Activated T-helper 9 cell treated with anti-CD3 and anti-CD28 coated beads, Interleukin-2, amount 50 U/mL, for 16 hours (primary cell): Measurements from ENCODE around the gene BARHL2.

Experiments
- DNase-seq: peaks from one replicate; pipeline ENCODE4 v3.0.0-alpha.2; 2020; ENCODE audit warnings: low read depth

BARHL2 gene

DNA sequence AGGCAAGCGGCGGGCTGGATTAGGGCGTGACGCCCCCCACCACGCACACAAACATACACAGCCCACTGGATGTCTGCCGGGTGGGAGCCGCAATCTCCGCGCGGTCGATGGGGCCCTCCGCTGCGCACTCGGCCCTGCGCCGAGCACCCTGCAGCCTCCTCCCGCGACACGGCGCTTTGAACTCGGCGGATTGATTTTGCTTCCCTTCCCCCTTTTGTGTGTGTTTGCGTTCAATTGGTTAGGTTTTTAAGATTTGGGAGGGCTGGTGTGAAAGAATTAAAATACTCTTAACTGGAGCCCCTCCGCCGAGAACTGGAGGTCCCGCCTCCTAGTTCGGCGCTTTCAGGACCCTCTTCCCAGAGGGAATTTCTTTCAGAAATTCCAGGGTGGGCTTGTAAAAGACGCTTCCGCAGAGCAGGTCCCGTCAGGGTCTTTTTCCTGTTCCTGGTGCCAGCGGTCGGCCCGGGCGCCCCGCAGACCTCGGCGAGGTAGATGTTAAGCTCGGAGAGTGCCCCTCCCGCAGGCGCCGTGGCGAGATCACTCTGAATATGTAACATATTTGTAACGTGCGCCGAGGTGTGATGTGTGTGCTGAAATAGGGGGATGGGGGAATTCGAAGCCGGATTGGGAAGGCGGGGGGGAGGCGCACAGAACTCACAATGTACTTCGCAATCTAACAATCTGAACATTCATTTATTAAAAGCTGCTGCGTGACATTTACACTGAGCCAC, 8.0 kb upstream of the BARHL2 start:
- no peak for DNase-seq

- DNase-seq, result no peak
Observed at GRCh38 chr1:90724361-90724760, 7.3 kb upstream of the BARHL2 start.

DNA sequence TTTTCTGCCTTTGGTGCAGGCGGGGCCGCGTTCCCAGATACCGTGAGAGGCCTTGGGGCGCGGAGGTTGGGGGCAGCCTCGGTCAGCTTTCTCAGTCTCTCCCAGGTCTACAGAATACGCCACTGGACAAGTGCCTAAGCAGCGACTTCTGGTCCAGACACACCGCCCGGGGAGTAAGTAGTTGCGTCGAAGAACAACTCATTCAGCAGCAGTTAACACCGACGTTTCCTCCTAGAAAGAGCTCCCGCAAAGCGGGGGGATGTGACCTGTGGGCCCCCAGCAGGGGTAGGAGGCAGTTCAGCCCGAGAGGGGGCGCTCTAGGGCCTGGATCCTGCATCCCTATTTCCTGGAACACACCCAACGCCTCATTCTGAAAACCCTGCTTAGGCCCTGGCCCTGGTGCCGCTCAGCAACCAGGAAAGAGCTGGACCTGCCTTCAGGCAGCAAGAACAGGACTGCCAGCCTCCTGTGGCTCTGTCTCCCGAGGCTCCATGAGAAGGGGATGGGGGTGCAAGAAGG, 6.5 kb upstream of the BARHL2 start:
- DNase-seq, result no peak

GRCh38 chr1:90722874-90723589, 5.9 kb upstream of the BARHL2 start:
- DNase-seq, result no peak

GRCh38 chr1:90721210-90722194, 4.4 kb upstream of the BARHL2 start:
- no peak for DNase-seq

- no peak for DNase-seq
Observed at GRCh38 chr1:90720145-90720636, 3.1 kb upstream of the BARHL2 start.

DNA sequence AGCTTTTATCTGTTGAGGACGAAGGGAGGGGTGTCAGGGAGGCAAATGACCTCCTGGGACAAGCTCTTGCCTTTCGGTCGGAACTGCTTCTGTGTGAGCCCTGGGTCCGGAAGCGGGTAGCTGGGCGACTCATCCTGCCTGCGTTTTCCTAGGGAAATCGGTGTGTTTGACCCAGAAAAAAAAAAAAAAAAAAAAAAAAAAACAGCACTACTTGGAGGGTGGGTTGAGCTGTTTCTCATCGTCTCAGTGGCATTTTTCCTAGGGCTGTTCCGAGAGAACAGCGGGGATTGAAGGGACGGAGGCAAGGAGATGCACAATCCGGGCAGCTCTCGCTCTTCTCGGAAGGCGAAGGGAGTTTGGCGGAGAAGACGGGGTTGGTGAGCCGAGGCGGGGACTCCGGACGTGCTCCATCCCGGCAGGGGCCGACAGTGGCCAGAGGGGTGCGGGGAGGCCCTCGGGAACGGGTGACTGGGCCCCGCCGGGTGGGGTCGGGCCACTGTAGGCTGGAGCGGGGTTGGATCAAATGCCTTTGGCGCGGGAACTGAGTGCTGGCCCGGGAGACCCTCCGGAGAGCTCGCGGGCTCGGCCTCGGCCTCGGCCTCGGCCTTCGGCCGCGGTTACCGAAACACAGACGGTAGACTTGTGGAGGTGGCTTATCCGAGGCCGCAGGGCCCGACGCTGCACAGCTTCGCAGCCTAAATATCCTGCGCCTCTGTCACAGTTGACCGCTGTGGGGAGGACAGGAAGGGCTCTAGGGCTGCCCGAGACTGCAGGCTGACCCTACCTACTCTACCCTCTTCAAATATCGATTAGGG, 2.4 kb upstream of the BARHL2 start:
- no peak for DNase-seq

GRCh38 chr1:90718411-90719329, 1.6 kb upstream of the BARHL2 start:
- DNase-seq, result no peak

- DNase-seq, result no peak
Observed at GRCh38 chr1:90717665-90718410, 736 bp upstream of the BARHL2 start.

- no peak for DNase-seq
Observed at GRCh38 chr1:90717356-90717664, 208 bp upstream of the BARHL2 start.

- DNase-seq, result no peak
Observed at GRCh38 chr1:90716243-90716551, 905 bp downstream of the BARHL2 start.

GRCh38 chr1:90715309-90715708, 1.8 kb downstream of the BARHL2 start:
- DNase-seq, result no peak

- no peak for DNase-seq
Observed at GRCh38 chr1:90714521-90714951, 2.6 kb downstream of the BARHL2 start.

DNA sequence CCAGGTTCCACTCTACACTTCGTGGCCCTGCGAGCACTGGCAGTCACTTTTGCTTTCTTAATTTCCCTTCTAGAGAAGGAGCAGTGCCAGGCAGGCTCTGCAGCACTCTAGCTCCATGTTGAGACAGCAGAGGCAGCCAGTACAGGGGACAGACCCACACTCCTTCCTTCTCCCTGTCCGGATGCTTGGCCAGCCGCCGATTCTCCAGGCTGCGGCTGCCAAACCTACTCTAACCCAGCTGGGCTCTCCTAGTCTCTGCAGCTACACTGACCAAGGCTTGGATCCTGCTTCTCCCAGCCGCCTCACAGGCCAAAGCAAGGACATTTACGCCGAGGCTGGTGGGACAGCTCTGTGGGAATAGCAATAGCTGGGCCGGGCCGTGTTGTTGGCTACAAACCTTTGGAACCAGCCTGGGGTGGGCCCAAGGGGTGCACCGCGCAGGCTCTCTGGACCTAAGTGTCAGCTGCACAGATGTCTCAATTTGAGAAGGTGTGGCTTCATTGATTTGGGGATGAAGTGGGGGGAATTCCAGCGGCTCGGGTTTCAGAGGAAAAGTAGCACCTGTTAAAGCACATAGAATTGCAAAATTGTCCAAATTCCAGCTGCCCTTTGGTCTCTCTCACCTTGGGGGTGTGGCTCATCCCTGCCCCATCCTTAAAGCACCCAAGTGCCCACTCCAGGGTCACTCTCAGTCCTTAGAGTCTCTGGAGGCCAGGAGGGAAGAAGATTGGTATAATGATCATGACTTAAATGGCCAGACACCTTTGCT, 3.2 kb downstream of the BARHL2 start:
- DNase-seq, result no peak

DNA sequence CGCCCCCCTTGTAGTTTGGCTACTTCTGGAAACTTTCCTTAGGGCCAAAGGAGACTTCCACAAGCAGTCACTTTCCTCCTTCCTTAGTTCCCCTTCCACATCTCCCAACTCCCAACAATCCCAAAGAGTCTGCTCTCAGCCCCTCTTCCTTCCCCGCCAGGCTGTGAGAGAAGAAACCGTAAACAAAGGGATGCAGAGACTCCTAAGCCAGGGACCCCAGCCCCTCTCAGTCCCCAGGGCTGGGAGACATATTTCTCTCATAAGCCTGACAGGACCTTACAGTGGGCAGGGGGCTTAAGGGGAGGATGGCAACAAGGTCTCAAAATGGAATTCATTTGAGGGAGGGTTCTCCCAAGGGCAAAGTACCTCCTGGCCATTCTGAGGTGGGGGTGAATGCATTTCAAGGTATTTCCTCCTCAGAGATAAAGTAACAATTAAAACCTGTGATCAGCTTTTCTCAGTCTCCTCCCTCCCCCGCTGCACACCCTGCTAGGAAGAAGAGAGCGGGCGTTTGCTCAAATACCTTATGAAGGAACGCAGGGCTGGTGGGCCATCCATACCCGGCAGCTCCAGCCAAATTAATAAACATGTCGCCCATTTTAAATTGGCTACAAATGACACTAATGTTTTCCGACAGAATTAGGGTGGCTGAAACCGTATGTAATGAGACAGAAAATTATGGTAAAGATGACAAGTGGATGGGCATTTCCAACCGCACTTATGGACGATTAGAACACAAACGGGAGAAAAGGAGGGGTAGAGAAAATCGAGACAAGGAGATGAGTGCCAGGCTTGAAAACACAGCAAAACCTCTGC, 4.0 kb downstream of the BARHL2 start:
- DNase-seq, result no peak

- DNase-seq, result no peak
Observed at GRCh38 chr1:90712153-90712856, 4.8 kb downstream of the BARHL2 start.

- DNase-seq, result no peak
Observed at GRCh38 chr1:90711696-90712095, 5.4 kb downstream of the BARHL2 start.
